GM12875 (cell line): ENCODE data around the gene APRT.

ENCODE experiments used
- H3K4me3 ChIP-seq: one replicate; pipeline ENCODE4 v1.5.1; 2011; ENCODE audit warnings: low read depth, low read length, control low read depth
- TF ChIP-seq, protein P1 (sequence below): IDR thresholded peaks from 2 replicates; pipeline ENCODE4 v1.5.1; 2011; ENCODE audit warnings: low read depth, mild to moderate bottlenecking, control low read depth, inconsistent platforms, low read length, moderate library complexity, borderline replicate concordance; ENCODE audit not compliant: insufficient read depth

Gene APRT

DNA sequence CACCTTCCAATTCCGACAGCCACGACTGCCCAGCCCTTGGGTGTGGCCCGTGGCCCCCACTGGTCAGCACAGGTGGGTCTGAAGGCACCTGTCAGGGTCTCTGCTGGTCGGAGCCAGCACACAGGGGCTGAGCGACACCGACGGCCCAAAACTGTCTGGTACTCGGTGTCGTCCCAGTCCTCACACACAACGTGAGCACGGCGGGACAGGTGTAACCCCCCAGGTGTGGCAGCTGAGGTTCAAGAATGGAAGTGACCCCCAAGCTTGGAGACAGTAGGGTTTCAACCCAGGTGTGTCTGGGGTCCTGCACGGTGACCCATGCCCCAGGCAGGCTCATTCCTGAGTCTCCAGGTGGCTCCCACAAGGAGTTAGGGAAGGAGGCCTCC lies 44.0 kb upstream of the APRT start:
- TF ChIP-seq, protein P1, sequence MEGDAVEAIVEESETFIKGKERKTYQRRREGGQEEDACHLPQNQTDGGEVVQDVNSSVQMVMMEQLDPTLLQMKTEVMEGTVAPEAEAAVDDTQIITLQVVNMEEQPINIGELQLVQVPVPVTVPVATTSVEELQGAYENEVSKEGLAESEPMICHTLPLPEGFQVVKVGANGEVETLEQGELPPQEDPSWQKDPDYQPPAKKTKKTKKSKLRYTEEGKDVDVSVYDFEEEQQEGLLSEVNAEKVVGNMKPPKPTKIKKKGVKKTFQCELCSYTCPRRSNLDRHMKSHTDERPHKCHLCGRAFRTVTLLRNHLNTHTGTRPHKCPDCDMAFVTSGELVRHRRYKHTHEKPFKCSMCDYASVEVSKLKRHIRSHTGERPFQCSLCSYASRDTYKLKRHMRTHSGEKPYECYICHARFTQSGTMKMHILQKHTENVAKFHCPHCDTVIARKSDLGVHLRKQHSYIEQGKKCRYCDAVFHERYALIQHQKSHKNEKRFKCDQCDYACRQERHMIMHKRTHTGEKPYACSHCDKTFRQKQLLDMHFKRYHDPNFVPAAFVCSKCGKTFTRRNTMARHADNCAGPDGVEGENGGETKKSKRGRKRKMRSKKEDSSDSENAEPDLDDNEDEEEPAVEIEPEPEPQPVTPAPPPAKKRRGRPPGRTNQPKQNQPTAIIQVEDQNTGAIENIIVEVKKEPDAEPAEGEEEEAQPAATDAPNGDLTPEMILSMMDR = no peak
- no peak overlapping the region for H3K4me3 ChIP-seq

DNA sequence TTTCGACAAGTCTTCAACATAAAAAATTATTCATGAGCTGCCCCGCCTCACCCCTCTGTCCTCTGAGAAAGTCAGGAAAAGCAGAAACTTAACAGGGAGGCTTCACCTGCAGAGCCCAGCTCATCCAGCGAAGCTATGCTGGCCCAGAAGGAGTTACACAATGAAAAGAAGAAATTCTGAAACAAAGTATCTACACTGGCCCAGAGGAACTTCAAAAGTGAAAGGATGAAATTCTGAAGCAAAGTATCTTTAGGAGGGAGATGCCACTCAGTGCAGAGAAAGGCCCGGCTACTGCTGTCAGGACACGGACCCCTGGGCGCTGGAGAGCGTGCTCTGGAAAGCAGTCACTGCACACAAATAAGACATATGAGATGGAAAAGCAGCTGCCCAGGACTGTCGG lies 43.4 kb upstream of the APRT start:
- no peak overlapping the region for H3K4me3 ChIP-seq

DNA sequence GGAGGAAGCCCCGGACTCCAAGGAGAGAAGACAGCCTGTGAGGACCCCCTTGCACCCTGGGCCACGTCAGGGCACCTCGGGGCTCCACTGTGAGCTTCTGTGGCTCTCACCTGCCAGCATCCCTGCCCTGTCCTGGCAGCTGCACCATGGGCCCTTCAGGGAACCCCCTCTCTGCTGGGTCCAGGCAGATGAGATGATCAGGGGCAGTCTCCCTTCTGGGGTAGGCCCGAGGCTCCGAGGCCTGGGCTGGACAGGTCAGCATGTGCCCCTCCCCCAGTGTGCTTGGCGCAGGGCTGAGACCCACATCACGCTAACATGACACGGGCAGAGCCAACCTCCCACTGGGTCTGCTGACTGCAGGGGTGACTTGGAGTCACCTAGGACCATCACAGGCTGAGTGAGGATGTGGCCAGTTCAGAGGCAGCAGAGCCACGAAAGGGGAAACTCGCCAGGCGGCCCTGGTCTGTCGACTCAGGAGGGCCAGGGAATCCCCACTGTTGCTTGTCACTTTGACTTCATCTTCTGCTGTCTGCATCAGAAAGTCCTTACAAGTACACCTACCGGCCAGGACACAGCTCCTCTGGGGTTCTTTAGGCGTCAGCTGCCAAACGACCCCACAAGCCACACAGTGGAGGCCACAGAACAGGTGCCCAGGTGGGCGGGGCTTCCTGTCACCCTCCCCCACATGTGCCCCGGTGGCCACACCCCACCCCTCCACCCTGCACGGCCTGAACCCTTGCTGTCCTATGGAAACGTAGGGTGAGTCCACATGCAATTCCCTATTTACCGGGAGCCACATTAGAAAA lies 42.8 kb upstream of the APRT start:
- no peak overlapping the region for H3K4me3 ChIP-seq
- TF ChIP-seq, protein P1 = no peak

More for the DNA sequence above, 43.4 kb upstream of the APRT start:
- TF ChIP-seq, protein P1 = no peak

DNA sequence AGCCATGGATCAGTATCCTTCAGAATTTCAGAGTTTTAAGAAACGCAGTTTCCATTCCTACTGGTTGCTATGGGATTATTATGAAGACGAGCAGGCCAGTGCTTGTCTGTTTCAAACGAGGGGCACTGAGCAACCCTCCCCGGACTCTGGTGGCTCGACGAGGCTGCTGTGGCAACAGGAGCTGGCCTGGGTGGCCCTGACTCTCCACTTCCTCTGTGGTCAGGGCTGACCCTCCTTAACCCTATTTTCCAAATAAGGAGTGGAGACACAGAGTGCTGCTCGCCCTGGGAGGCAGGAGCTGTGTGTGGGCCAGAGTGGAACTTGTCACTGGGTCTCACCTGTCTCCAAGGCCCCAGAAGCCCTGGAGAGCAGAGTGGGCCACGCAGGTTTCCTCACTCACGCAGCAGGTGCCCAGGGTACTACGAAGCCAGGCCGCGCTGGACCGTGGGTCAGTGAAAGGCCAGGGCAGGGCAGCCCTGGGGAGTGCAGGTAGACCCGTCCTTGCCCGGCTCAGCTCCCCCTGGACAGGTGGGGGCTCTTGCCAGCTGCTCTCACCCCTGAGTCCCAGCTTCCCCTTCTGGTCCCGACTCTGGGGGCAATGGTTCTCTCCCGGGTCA lies 41.7 kb upstream of the APRT start:
- H3K4me3 ChIP-seq = no peak overlapping the region
- TF ChIP-seq, protein P1 = no peak

DNA sequence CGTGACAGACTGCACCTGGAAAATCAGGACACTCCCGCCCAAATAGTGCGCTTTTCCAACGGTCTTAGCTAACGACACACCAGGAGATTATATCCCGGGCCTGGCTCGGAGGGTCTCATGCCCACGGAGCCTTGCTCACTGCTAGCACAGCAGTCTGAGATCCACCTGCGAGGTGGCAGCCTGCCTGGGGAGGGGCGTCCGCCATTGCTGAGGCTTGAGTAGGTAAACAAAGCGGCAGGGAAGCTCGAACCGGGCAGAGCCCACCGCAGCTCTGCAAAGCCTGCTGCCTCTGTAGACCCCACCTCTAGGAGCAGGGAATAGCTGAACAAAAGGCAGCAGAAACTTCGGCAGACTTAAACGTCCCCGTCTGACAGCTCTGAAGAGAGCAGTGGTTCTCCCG lies 39.9 kb upstream of the APRT start:
- H3K4me3 ChIP-seq = no peak overlapping the region
- TF ChIP-seq, protein P1 = no peak

DNA sequence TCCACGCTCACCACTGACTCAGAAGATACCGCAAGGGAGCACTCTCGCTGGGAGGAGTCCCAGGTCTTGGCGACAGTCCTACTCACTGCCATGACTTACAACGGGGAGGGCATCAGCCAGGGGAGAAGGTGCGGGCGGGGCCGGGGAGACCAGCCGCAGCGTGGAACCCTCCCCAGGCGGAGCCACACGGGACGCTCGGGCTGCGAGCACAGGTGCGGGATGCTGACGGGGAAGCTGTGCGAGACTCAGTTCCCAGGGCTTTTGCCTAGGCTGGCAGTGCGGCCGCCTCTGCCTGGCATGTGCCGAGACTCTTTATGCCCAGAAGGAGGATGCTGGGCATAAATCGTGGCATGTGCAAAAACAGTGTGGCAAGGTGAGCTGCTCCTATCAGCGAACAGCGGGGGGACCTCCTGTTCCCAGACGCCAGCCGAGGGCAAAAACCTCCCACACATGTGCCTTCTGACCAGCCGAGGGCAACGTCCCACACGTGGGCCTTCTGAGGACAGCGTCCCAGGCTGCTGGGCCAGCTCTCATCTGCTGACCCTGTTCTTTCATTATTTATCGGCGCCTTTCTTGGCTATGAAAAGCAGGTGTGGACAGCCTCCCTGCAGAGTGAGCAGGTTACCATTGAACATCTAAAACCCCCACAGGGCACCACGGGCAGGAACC lies 38.9 kb upstream of the APRT start:
- TF ChIP-seq, protein P1 = no peak
- H3K4me3 ChIP-seq = no peak overlapping the region
